Measurements from ENCODE around the gene OR13C5. TPM values are rescaled to one million over a fixed set of nuclear protein-coding genes. Genes with fewer than 3 reads are reported as not detected.

OR13C5 gene
- total and polyA plus RNA-seq, 10 of the 15 experiments (the other 5 are each of a cell fraction or from before 2014, with no cell fraction given) = 0.58 TPM; not detected in 9

DNA sequence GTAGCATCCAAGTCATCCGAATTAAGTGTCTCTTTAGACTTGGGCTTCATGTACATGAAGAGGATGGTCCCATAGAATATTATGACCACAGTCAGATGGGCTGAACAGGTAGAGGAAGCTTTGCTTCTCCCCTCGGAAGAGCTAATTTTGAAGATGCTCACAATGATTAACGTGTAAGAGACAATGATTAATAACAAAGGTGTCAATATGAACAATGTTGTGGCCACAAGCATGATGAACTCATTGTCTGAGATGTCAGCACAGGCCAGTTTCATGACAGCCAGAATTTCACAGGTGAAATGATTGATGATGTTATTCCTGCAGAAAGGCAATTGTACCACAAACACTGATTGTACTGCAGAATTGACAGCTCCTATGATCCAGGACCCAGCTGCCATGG, 5.6 kb upstream of the OR13C5 start:
- ChIA-PET CTCF (no interaction called here), POLR2A (no interaction called here), RAD21 (ENCODE audit: unreplicated experiment) (no interaction called here), SMC1A (ENCODE audit: uncharacterized antibody, unreplicated experiment) (interaction anchor here (1.0 kb wide), 1 partner anchor 10 kb away, joined by 3 read pairs; no protein-coding TSS in a partner anchor)
- ATAC-seq (peak; percentile 79), FAIRE-seq (no peak), DNase-seq (ENCODE audit: low read depth, low spot score) (no peak)
- Histone ChIP-seq H2AFZ (ENCODE audit: control insufficient read depth, low read depth, low read length) (no peak overlapping the region), H3K27ac (ENCODE audit: control insufficient read depth, insufficient read depth) (no peak overlapping the region), H3K9ac (ENCODE audit: control insufficient read depth, insufficient read depth, low read length) (no peak overlapping the region), H3K4me3 (no peak overlapping the region), H3K4me2 (ENCODE audit: control insufficient read depth, insufficient read depth) (no peak overlapping the region), H3K27me3 (replicated peaks in 1 of 2; ENCODE audit: control insufficient read depth in 2 of 2, insufficient read depth in 2 of 2, low read length in 1 of 2) (no peaks in the 10 kb centered on the region), H4K20me1 (ENCODE audit: control insufficient read depth, insufficient read depth) (no peaks in the 10 kb centered on the region), H3K79me2 (ENCODE audit: control insufficient read depth, insufficient read depth, low read length) (no peaks in the 10 kb centered on the region), H3K36me3 (ENCODE audit: control insufficient read depth in 2 of 2, insufficient read depth in 2 of 2, low read length in 1 of 2) (no peaks in the 10 kb centered on the region), H3K4me1 (ENCODE audit: control insufficient read depth, insufficient read depth, low read length) (no peaks in the 10 kb centered on the region), H3K9me3 (replicated peaks; ENCODE audit: control insufficient read depth, insufficient read depth, low read length) (no peaks in the 10 kb centered on the region)
- intact Hi-C loops (cut with micrococcal nuclease; ENCODE audit: unreplicated experiment) = loop anchor here (5.0 kb wide), 2 partner anchors 78 to 142 kb away; partner anchors contain the start of gene NIPSNAP3A
- in situ Hi-C loops (cut with MboI) = no loop called here
- BruUV-seq (replicated peaks) = no TSS peak
- TF ChIP-seq PBX3 (IDR thresholded peaks at IDR 0.05; ENCODE audit: insufficient replicate concordance, low read depth, low read length) (peak; percentile 70), EP300 (IDR thresholded peaks at IDR 0.05; ENCODE audit: borderline replicate concordance in 1 of 2, control insufficient read depth in 1 of 2, low read depth in 2 of 2, low read length in 2 of 2) (peak; percentile 34 to 58; a peak in 3 of 4 replicates), DPF2 (IDR thresholded peaks at IDR 0.05) (peak; percentile 88), ATF7 (IDR thresholded peaks at IDR 0.05; ENCODE audit: low read depth) (peak; percentile 86), JUNB (IDR thresholded peaks at IDR 0.05) (peak; percentile 68), NR2F1 (conservative IDR thresholded peaks at IDR 0.05) (peak; percentile 59; the same call in 1 of the 2 replicates), BCL11A (IDR thresholded peaks at IDR 0.05; ENCODE audit: low read depth, low read length) (0 out of 2 replicates have a peak, but pooled peaks have one; percentile 39), CEBPZ (IDR thresholded peaks at IDR 0.05; ENCODE audit: low read depth, low read length) (no peak), PKNOX1 (IDR thresholded peaks at IDR 0.05) (peak; percentile 70), IKZF1 (conservative IDR thresholded peaks at IDR 0.05) (peak; percentile 39; the same call in 1 of the 2 replicates), IKZF2 (IDR thresholded peaks at IDR 0.05) (peak in 1 of 2 experiments; percentile 32; a peak in 1 of 4 replicates), RUNX3 (IDR thresholded peaks at IDR 0.05; ENCODE audit: low read length) (peak; percentile 35; the same call in 1 of the 2 replicates), ZNF24 (IDR thresholded peaks at IDR 0.05) (no peak), HDGF (IDR thresholded peaks at IDR 0.05) (no peak), MTA2 (IDR thresholded peaks at IDR 0.05; ENCODE audit: low read depth) (peak; percentile 80), BHLHE40 (IDR thresholded peaks at IDR 0.05; ENCODE audit: borderline replicate concordance in 1 of 2, low read depth in 2 of 2, low read length in 1 of 2) (peak in 1 of 2 experiments; percentile 46; a peak in 1 of 4 replicates), EGR1 (IDR thresholded peaks at IDR 0.05; ENCODE audit: borderline replicate concordance in 1 of 2, low read depth in 2 of 2, low read length in 2 of 2) (no peak)
- WGBS (ENCODE audit: insufficient coverage, insufficient replicate concordance, low lambda C conversion rate, missing lambda C conversion rate) = 27% methylated on average over 3 of the region's 3 CpGs

Measured in GM12878 (cell line).